HK-2 (cell line): Measurements from ENCODE around the gene NINJ1.
A peak's percentile ranks its signal among the peaks of the same experiment; 100 is the strongest.
"Not testable (repeated sequence)": the region's sequence is repeated elsewhere in the genome, so short reads cannot be mapped to it uniquely, and the experiment has no call there.

Experiments
- DNase-seq: peaks from one replicate; pipeline ENCODE4 v3.0.0-alpha.2; 2018; ENCODE audit not compliant: unreplicated experiment

The NINJ1 gene

DNA sequence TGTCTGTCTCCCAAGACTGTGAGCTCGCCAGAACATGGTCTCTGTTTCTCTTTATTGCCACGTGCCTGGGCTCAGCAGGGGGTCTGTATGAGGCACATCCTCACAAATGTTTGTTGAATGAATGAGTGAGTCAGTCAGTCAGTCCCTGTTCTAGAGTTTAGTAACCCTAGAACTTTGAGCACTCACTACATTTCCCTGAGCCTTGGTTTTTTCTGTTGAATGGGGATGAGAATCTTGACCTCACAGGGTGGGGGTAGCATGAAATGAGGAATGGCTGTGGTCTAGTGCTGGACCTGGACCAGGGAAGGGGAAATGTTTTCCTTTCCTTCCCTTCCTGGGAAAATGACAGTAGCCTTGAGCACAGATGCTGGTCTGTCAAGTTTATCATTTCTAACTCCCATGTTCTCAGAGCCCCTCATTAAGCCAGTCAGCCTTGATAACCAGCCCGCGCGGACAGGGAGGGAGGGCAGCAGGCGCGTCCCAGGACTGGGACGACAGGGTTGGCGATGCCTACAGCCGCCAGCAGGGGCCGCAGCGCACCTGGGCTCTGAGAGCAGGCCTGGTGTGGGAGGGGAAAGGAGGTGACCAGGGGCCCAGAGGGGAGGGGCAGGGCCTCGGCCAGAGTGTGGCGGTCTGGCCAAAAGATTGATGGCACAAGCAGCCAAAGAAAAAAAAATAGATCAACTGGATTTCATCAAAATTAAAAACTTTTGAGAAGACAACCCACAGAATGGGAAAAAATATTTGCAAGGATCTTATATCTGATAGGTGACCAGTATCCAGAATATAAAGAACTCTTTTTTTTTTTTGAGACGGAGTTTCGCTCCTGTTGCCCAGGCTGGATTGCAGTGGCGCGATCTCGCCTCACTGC is 25.8 kb upstream of the NINJ1 start:
- DNase-seq = peak; percentile 89

DNA sequence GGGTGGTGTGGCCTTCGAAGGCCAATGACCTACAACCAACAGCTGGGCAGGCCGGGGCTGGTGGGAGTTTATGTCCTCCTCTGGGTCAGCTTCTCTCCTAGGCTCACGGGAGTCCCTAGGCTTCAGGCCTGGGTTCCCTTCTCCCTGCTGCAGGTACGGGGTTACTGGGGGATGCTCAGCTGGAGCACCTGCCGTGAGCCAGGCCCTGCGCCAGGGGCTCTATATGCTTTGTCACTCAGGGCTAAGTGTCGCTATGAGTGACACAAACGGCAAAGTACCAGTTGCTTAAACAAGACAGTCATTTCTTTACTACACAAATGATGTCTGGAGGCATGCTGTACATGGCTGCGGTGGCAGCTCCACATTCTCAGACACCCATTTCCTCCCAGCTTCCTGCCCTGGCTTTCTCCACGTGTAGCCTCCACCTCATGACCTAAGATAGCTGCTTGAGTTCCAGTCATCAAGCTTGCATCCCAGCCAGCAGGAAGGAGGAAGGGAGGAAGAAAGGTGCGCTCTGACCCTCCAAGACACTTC is 22.5 kb upstream of the NINJ1 start:
- no peak for DNase-seq

DNA sequence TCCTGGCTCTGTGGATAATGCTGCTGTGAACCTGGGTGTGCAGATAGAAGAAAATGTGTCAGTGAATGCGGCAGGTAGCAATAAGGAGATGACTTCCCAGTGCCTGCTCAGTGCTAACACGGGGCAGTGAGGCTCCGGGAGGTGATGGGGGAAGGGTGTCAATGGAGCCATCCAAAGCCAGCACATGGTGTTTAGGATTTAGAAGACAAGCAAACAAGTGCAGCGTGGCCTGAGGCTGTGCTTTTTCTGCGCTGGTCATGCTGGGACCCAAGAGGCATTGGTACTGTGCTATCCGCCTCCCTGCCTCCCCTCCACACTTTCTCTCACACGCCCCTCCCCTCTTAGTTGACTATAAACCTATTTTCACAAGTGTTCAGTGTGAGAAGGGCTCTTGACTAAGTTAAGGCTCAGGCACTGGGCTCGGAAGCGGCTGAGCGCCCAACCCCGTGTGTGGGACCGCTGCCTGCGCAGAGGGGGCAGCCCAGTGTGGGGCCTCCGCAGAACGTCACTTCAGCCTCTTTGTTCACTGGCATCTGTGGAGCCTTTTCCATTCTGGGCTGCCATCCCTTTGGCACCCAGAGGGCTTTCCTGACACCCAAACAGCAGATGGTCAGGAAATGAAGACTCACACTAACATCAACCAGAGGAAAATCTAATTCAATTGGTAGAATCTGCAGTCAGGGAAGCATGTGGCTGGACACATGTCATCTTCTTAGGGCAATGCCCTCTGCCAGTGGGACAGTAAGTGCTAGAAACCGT is 21.8 kb upstream of the NINJ1 start:
- DNase-seq = no peak

- peak; percentile 25 for DNase-seq
Observed at GRCh38 chr9:93154293-93154903, 20.3 kb upstream of the NINJ1 start.

GRCh38 chr9:93151097-93151784 is 17.2 kb upstream of the NINJ1 start:
- DNase-seq = no peak

DNA sequence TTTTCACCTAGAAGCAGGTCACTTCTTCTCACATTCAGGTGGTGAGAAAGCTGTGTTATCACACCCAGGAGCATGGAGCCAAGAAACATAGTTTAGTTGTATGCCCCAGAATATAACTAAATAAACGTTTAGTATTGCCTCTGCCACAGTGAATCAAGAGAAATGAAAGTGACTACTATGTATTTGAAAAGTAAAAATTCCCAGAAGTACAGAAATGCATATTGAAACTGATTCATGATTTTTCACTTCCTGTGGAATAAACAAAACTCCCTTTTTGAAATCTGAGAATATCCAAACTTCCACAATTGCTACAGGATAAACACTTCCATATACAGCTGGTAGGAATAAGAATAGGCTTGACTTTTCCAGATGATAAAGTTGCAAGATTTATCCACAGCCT is 15.3 kb upstream of the NINJ1 start:
- DNase-seq = no peak

DNA sequence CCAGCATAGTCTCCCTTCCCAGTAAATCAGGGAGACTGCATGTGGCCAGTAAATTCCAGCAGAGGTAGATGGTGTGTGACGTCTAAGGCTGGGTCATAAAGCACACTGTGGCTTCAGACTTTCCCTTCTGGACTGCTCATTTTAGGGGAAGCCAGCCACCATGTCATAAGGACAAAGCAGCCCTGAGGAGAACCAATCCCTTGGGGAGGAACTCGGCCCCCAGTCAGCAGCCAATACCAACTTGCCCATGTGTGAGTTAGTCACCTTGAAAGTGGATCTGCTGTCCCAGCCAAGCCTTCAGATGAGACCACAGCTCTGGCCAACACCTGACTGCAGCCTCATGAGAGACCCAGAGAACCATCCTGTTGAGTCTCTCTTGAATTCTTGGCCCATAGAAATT is 14.7 kb upstream of the NINJ1 start:
- DNase-seq = no peak

- no peak for DNase-seq
Observed at GRCh38 chr9:93147632-93148031, 13.6 kb upstream of the NINJ1 start.

DNA sequence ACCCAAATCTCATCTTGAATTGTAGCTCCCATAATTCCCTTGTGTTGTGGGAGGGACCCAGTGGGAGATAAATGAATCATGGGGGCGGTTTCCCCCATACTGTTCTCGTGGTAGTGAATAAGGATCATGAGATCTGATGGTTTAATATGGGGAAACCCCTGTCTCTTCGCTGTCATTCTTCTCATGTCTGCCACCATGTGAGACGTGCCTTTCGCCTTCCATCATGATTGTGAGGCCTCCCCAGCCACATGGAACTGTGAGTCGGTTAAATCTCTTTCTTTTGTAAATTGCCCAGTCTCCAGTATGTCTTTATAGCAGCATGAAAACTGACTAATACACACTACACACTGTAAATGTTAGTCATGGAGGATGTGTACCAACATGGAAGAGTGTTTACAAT is 12.6 kb upstream of the NINJ1 start:
- DNase-seq = not testable (repeated sequence)

DNA sequence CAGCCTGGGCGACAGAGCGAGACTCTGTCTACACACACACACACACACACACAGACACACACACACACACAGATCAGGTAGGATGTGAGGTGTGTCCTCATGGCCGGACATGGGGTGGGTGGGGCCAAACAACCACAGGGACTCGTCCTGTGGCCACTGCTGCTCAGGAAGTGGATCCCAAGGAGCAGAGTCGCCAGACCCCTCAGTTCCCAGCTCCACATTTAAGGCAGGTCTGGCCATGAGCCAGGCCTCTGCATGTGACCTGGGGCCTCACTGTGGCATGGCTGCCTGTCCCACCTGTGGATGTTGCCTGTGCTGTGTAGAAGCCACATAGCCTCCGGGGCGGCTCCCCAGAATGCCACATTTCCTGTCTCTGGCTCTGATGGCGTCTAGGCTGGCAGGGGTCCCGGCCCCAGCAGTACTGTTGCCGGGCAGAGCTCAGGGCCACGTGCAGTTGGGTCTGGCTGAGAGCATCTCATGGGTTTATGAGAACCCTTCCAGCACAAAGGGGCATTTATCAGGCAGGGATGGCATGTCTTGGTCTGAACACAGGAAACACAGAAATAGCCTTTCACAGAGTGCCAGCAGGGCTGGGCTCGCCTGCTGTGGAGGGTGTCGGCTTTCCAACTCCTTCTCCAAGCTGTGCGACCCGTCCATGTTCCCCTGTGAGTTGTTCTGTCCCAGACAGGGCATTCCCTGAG is 9.9 kb upstream of the NINJ1 start:
- no peak for DNase-seq

GRCh38 chr9:93141771-93142483 is 7.9 kb upstream of the NINJ1 start:
- no peak for DNase-seq

DNA sequence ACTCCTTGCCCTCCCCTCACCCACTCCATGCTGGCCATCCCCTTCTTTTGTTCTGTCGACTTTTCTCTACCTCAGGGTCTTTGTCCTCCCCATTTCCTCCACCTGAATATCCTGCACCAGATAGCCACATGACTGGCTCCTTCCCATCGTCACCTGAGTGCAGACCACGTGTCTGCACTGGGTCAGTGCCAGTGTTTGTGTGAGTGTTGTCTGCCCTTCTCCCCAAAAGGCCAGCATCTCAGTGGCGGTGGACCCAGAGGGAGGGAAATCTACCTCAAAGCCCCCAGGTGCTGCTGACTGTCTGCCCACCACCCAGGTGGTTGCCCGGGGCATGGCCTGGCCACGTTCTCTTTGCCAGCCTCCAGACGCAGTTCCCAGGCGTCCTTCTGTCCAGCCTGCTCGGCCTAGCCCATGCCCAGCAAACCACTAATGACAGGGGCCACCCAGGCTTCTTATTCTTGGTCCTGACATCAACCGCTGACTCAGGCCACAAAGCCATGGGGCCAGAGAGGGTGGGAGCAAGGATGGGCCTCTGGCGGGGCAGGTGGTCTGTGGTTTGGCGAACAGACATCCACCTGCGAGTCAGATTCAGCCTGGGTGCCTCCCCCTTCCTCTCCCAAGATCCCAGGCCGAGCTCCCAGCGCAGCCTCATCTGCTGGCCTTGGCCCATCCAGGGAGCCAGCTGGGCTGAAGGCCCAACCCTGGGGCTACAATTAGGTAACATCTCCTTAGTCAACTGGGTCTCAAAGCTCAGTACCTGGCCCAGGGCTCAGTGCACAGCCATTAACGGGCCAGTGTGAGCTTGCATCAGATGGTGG is 5.5 kb upstream of the NINJ1 start:
- DNase-seq = no peak

- DNase-seq = no peak
Observed at GRCh38 chr9:93138171-93138764, 4.2 kb upstream of the NINJ1 start.

- DNase-seq = no peak
Observed at GRCh38 chr9:93137362-93137761, 3.3 kb upstream of the NINJ1 start.

GRCh38 chr9:93136011-93136440 is 2.0 kb upstream of the NINJ1 start:
- DNase-seq = no peak

DNA sequence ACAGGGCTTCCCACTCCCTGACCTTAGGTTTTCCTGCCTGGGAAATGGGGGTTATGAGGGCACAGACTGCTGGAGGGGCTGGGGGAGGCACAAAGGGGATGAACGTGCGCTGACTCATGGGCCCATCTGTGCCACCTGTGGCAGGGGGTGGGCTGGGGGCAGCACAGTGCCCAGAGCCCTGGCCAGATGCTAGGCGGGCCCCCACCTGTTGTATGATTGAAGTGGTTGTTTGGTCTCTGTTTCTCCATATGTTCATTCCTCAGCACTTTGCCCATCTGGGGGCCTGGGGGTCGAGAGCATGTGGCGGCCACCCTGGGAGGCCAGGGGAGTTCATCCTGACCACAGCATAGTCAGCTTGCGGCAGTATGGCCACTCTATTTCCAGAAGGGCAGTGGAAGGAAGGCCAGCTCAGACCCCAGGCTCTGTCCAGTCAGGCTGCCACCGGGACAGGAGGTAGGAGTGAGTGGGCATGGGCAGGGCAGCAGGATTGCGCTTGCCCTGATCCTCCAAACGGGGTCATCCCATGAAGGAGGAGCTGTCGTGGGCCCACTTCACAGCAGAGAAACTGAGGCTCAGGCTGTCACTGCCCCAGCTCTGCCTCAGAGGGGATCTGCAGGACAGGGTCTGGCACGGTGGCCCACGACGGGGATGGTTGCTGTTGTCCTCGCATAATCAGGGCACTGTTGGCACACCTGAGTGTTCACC is 841 bp upstream of the NINJ1 start:
- DNase-seq = no peak

DNA sequence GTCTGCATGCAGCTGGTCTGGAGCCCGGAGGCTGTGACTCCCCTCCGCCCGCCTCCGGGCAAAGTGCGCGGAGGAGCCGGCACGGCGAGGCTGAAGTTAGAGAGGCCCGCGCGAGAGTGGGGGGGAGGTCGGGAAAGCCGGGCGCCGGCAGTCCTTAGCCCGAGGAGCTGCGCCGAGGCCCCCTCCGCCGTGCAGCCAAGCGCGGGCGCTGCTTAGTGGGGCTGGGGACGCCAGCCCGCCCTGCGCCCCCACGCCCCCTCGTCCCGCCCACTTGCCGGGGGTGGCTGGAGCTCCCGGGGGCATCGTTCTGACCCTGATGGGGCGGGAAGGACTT is 403 bp downstream of the NINJ1 start:
- peak; percentile 77 for DNase-seq

DNA sequence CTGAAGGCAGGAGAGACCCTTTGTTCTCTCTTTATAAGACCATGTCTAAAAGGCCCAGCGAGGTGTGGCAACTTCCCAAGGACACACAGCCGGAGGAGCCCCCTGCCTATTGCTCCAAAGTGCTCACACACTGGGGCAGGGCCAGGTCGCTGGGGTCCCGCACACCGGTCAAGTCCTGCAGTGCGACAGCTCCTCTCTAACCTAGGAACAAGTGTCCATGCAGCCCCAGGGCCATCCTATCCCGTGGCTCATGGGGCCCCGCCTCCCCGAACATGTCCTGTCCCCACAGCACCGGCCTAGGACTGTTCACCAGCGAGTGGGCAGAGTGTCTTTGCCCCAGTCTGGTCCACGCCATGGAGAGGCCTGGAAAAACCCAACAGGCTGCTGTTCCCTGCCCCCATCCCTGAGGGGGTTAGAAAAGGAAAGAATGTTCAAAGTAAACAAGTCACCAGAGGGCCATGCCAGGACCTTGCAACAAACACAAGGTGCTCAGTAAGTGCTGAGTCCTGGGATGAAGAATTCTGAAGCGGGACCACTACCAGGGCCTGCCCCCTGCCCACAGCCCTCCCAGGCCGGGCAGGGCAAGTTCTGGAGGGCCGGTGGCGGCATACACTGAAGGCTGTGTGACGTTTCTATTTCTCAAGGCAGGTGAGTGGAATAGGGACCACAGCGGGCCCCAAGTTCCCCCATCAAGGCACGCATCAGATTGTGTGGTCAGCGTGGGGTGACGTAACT is 938 bp downstream of the NINJ1 start:
- DNase-seq = peak; percentile 41
